H1 (cell line): ENCODE results near the gene MARS1.
"Not testable (repeated sequence)": the region's sequence is repeated elsewhere in the genome, so short reads cannot be mapped to it uniquely, and the experiment has no call there.

Experiments
- CBX8 ChIP-seq: fragments of 300-800, 300-1000 bp; sonication (generic); IDR thresholded peaks from 2 replicates; pipeline ENCODE4 v1.7.1; 2016; ENCODE audit warnings: low read depth, low read length, borderline replicate concordance
- CHD7 ChIP-seq: fragments of 300-600 bp; sonication (generic); IDR thresholded peaks from 2 replicates; pipeline ENCODE4 v1.7.1; 2012; ENCODE audit warnings: low read length, moderate library complexity, mild to moderate bottlenecking, inconsistent platforms; ENCODE audit not compliant: insufficient replicate concordance
- CTCF ChIP-seq, 3 experiments: IDR thresholded peaks; 1 replicate in 2 of 3; 2 replicates in 1 of 3; pipeline versions ENCODE4 v1.5.1 to v1.6.1; 2011; ENCODE audit warnings: low read length in 3 of 3, mild to moderate bottlenecking in 3 of 3, inconsistent platforms in 2 of 3, low read depth in 1 of 3, moderate library complexity in 1 of 3; ENCODE audit not compliant: insufficient read depth in 1 of 3; ENCODE audit errors: control extremely low read depth in 1 of 3
- EGR1 ChIP-seq: IDR thresholded peaks from 2 replicates; pipeline ENCODE4 v1.6.1; 2011; ENCODE audit warnings: low read depth, low read length, borderline replicate concordance
- HDAC2 ChIP-seq, 2 experiments: fragments of 300-600 bp in 1 of 2; sonication (generic) in 1 of 2; IDR thresholded peaks; 2 replicates each; pipeline ENCODE4 v1.6.1; 2011 to 2012; ENCODE audit warnings: low read depth in 2 of 2, low read length in 2 of 2, mild to moderate bottlenecking in 2 of 2, moderate library complexity in 2 of 2, borderline replicate concordance in 1 of 2, inconsistent platforms in 1 of 2
- MAFK ChIP-seq: IDR thresholded peaks from 2 replicates; pipeline ENCODE4 v1.6.1; 2012; ENCODE audit warnings: low read depth, mild to moderate bottlenecking, improper control_type of control experiment, low read length
- POLR2A ChIP-seq, 2 experiments: IDR thresholded peaks; 1 replicate in 1 of 2; 2 replicates in 1 of 2; pipeline ENCODE4 v1.6.1; 2011; ENCODE audit warnings: low read depth in 2 of 2, low read length in 2 of 2, mild to moderate bottlenecking in 2 of 2; ENCODE audit errors: control extremely low read depth in 1 of 2
- POLR2AphosphoS5 ChIP-seq: IDR thresholded peaks from 2 replicates; pipeline ENCODE4 v1.6.1; 2011; ENCODE audit warnings: low read depth, low read length
- RAD21 ChIP-seq, 2 experiments: IDR thresholded peaks in 1 of 2; conservative IDR thresholded peaks in 1 of 2; 2 replicates each; pipeline ENCODE4 v1.6.1; 2011; ENCODE audit warnings: low read depth in 2 of 2, low read length in 2 of 2, improper control_type of control experiment in 1 of 2, inconsistent platforms in 1 of 2, mild to moderate bottlenecking in 1 of 2, moderate library complexity in 1 of 2
- RBBP5 ChIP-seq: IDR thresholded peaks from 2 replicates; pipeline ENCODE4 v1.7.1; 2012; ENCODE audit warnings: low read depth, mild to moderate bottlenecking, inconsistent platforms, low read length, moderate library complexity, borderline replicate concordance
- RXRA ChIP-seq: IDR thresholded peaks from 2 replicates; pipeline ENCODE4 v1.6.1; 2011; ENCODE audit warnings: low read depth, mild to moderate bottlenecking, low read length, moderate library complexity; ENCODE audit not compliant: insufficient read depth
- SIX5 ChIP-seq: IDR thresholded peaks from 2 replicates; pipeline ENCODE4 v1.6.1; 2011; ENCODE audit warnings: mild to moderate bottlenecking, low read depth, low read length

DNA sequence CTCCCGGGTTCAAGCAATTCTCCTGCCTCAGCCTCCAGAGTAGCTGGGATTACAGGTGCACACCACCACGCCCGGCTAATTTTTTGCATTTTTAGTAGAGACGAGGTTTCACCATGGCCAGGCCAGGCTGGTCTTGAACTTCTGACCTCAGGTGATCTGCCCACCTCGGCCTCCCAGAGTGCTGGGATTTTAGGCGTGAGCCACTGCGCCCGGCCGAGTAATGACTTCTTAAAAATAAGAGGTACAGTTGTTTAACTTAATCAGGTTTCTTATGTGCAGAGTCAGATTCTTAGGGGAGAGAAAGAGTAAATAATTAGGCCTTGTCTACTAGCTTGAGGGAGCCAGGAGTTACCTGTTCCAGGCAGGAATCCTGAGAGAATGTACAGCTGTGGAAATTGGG, 26.4 kb downstream of the MARS1 start:
- not testable (repeated sequence) for TF ChIP-seq HDAC2 (IDR thresholded peaks at IDR 0.05; ENCODE audit: borderline replicate concordance in 1 of 2, low read depth in 2 of 2, low read length in 2 of 2); CTCF (IDR thresholded peaks at IDR 0.05; ENCODE audit: control extremely low read depth in 1 of 3, insufficient read depth in 1 of 3, low read depth in 1 of 3, low read length in 3 of 3); RXRA; CBX8; POLR2A (IDR thresholded peaks at IDR 0.05; ENCODE audit: control extremely low read depth in 1 of 2, low read depth in 2 of 2, low read length in 2 of 2); SIX5; RBBP5; POLR2AphosphoS5; CHD7; MAFK; RAD21 (IDR thresholded peaks at IDR 0.05 in 1 of 2, conservative IDR thresholded peaks at IDR 0.05 in 1 of 2; ENCODE audit: low read depth in 2 of 2, low read length in 2 of 2); EGR1
